ENCODE results near the gene CFAP53. TPM values are rescaled to one million over a fixed set of nuclear protein-coding genes. Genes with fewer than 3 reads are reported as not detected.

CFAP53 gene
- polyA plus RNA-seq, 2 of the 4 experiments (the other 2 are of a cell fraction), result 0.54 to 0.66 TPM

- TF ChIP-seq USF2 (IDR thresholded peaks at IDR 0.05) (no peak), EP300 (IDR thresholded peaks at IDR 0.05) (no peak), KDM1A (IDR thresholded peaks at IDR 0.05; ENCODE audit: low read depth) (no peak), TP53 (CRISPR knock-in tag; IDR thresholded peaks at IDR 0.05) (no peak), MAFK (IDR thresholded peaks at IDR 0.05; ENCODE audit: partially characterized antibody) (no peak), HES2 (IDR thresholded peaks at IDR 0.05) (no peak)
Observed at GRCh38 chr18:50315100-50315871, 49.0 kb upstream of the CFAP53 start (continued).

GRCh38 chr18:50313873-50314460 is 47.7 kb upstream of the CFAP53 start:
- FAIRE-seq (no peak), DNase-seq (ENCODE audit: low read depth in 1 of 2, low spot score in 1 of 2) (no peak), ATAC-seq (no peak)
- POLR2A ChIA-PET, result no interaction called here
- no peak overlapping the region for H3K4me3 ChIP-seq
- CTCF ChIA-PET, result no interaction called here
- H3K4me2 ChIP-seq, result no peak overlapping the region
- H3K9me3 ChIP-seq, result no peaks in the 10 kb centered on the region
- no peak for TF ChIP-seq FOSB (CRISPR knock-in tag; IDR thresholded peaks at IDR 0.05)
- no peak for TF ChIP-seq CTCF (IDR thresholded peaks at IDR 0.05)
- TF ChIP-seq FOXS1 (CRISPR knock-in tag; IDR thresholded peaks at IDR 0.05), result no peak
- 0% methylated on average over 2 of the region's 2 CpGs for WGBS (ENCODE audit: missing lambda C conversion rate)
- peaks cover 3% of the 10 kb centered on the region; the same call in 2 of the 3 replicates for H3K4me1 ChIP-seq
- H3K27ac ChIP-seq, result no peak overlapping the region

- no peak for DNase-seq (ENCODE audit: low read depth in 1 of 2, low spot score in 1 of 2)
- TF ChIP-seq USF2 (IDR thresholded peaks at IDR 0.05) (no peak), HDAC2 (IDR thresholded peaks at IDR 0.05) (no peak), PBX3 (IDR thresholded peaks at IDR 0.05) (no peak), ZC3H11A (IDR thresholded peaks at IDR 0.05) (no peak), MAX (IDR thresholded peaks at IDR 0.05) (no peak), POLR2AphosphoS2 (conservative IDR thresholded peaks at IDR 0.05; ENCODE audit: low read length) (no peak)
- POLR2A ChIA-PET, result no interaction called here
- H3K4me3 ChIP-seq, result no peak overlapping the region
- no peaks in the 10 kb centered on the region for H3K9me3 ChIP-seq
- no peak for ATAC-seq
- WGBS (ENCODE audit: missing lambda C conversion rate), result 53% methylated on average over 2 of the region's 2 CpGs
- no peak overlapping the region for H3K27ac ChIP-seq
- FAIRE-seq, result no peak
- peaks cover 9% of the 10 kb centered on the region; the same call in 2 of the 3 replicates for H3K4me1 ChIP-seq
- CTCF ChIA-PET, result no interaction called here
- no peak overlapping the region for H3K4me2 ChIP-seq
Observed at GRCh38 chr18:50313031-50313607, 46.8 kb upstream of the CFAP53 start.
